Liver (tissue), 3 donors: ENCODE data around the gene PTRH1.
A peak's percentile ranks its signal among the peaks of the same experiment; 100 is the strongest.

Source experiments
- CTCF ChIP-seq: fragments of 150-350 bp; IDR thresholded peaks from 2 replicates; pipeline ENCODE4 v1.5.1; 2017; ENCODE audit warnings: improper control_type of control experiment, low read depth, low read length; ENCODE audit not compliant: missing input control
- GABPA ChIP-seq, 2 donors: IDR thresholded peaks in 1 of 2; conservative IDR thresholded peaks in 1 of 2; 2 replicates each; pipeline ENCODE4 v1.6.1; 2016; ENCODE audit warnings: antibody characterized with exemption in 2 of 2, mild to moderate bottlenecking in 1 of 2, moderate library complexity in 1 of 2
- JUND ChIP-seq, 2 donors: IDR thresholded peaks; 2 replicates each; pipeline ENCODE4 v1.6.1; 2016; ENCODE audit warnings: antibody characterized with exemption in 2 of 2
- SP1 ChIP-seq: IDR thresholded peaks from 2 replicates; pipeline ENCODE4 v1.6.1; 2018; ENCODE audit warnings: antibody characterized with exemption, mild to moderate bottlenecking
- TAF1 ChIP-seq: conservative IDR thresholded peaks from 2 replicates; pipeline ENCODE4 v1.6.1; 2016; ENCODE audit warnings: antibody characterized with exemption, mild to moderate bottlenecking
- YY1 ChIP-seq: IDR thresholded peaks from 2 replicates; pipeline ENCODE4 v1.6.1; 2016; ENCODE audit warnings: antibody characterized with exemption, mild to moderate bottlenecking
- ZBTB33 ChIP-seq: IDR thresholded peaks from 2 replicates; pipeline ENCODE4 v1.6.1; 2016; ENCODE audit warnings: antibody characterized with exemption
- TF ChIP-seq, protein P1 (sequence below): IDR thresholded peaks from 2 replicates; pipeline ENCODE4 v1.6.1; 2016; ENCODE audit warnings: antibody characterized with exemption, mild to moderate bottlenecking
- TF ChIP-seq, protein P2 (sequence below): IDR thresholded peaks from 2 replicates; pipeline ENCODE4 v1.6.1; 2016; ENCODE audit warnings: antibody characterized with exemption
- donor health status: healthy.
- donor health status: healthy.

- TF ChIP-seq CTCF (no peak), JUND (IDR thresholded peaks at IDR 0.05) (no peak), ZBTB33 (no peak), TAF1 (no peak), SP1 (peak; percentile 76), YY1 (peak; percentile 100), GABPA (IDR thresholded peaks at IDR 0.05 in 1 of 2, conservative IDR thresholded peaks at IDR 0.05 in 1 of 2) (peak in 1 of 2 donors; percentile 79)
- TF ChIP-seq, protein P1, sequence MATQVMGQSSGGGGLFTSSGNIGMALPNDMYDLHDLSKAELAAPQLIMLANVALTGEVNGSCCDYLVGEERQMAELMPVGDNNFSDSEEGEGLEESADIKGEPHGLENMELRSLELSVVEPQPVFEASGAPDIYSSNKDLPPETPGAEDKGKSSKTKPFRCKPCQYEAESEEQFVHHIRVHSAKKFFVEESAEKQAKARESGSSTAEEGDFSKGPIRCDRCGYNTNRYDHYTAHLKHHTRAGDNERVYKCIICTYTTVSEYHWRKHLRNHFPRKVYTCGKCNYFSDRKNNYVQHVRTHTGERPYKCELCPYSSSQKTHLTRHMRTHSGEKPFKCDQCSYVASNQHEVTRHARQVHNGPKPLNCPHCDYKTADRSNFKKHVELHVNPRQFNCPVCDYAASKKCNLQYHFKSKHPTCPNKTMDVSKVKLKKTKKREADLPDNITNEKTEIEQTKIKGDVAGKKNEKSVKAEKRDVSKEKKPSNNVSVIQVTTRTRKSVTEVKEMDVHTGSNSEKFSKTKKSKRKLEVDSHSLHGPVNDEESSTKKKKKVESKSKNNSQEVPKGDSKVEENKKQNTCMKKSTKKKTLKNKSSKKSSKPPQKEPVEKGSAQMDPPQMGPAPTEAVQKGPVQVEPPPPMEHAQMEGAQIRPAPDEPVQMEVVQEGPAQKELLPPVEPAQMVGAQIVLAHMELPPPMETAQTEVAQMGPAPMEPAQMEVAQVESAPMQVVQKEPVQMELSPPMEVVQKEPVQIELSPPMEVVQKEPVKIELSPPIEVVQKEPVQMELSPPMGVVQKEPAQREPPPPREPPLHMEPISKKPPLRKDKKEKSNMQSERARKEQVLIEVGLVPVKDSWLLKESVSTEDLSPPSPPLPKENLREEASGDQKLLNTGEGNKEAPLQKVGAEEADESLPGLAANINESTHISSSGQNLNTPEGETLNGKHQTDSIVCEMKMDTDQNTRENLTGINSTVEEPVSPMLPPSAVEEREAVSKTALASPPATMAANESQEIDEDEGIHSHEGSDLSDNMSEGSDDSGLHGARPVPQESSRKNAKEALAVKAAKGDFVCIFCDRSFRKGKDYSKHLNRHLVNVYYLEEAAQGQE = peak; percentile 14
- TF ChIP-seq, protein P2, sequence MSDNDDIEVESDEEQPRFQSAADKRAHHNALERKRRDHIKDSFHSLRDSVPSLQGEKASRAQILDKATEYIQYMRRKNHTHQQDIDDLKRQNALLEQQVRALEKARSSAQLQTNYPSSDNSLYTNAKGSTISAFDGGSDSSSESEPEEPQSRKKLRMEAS = no peak
These were observed at the start of gene PTRH1, which contains the start of gene TTC16 for GRCh38 chr9:127715470-127716337.
